Kidney (tissue), 14 donors: ENCODE data around the gene CCNK. TPM values are rescaled to one million over a fixed set of nuclear protein-coding genes. Genes with fewer than 3 reads are reported as not detected.

Experiments
- DNase-seq, 5 donors: peaks; one replicate each; pipeline ENCODE4 v3.0.0-alpha.2; 2013 to 2020
- FAIRE-seq: peaks from 2 replicates; lab custom pipeline; 2012; peaks lifted over from hg19 to GRCh38; lab: Jason Lieb, UNC
- H3K27ac ChIP-seq, 2 donors: one replicate each; pipeline ENCODE4 v1.7.0; 2013; ENCODE audit warnings: low read depth in 2 of 2, low read length in 2 of 2, inconsistent platforms in 1 of 2
- H3K27me3 ChIP-seq: one replicate; pipeline ENCODE4 v1.7.1; 2013; ENCODE audit warnings: low read length, inconsistent platforms; ENCODE audit not compliant: control insufficient read depth, insufficient read depth
- H3K36me3 ChIP-seq, 3 donors: one replicate each; pipeline versions ENCODE4 v1.7.0 to v1.7.1; 2013; ENCODE audit warnings: low read length in 3 of 3, control low read depth in 1 of 3, inconsistent platforms in 1 of 3; ENCODE audit not compliant: insufficient read depth in 3 of 3, control insufficient read depth in 2 of 3
- H3K4me1 ChIP-seq, 3 donors: one replicate each; pipeline versions ENCODE4 v1.7.0 to v1.7.1; 2013; ENCODE audit warnings: low read length in 3 of 3, inconsistent platforms in 1 of 3, low read depth in 1 of 3; ENCODE audit not compliant: control insufficient read depth in 2 of 3, insufficient read depth in 2 of 3
- H3K4me3 ChIP-seq, 3 donors: one replicate each; pipeline versions ENCODE4 v1.7.0 to v1.8.1; 2013; ENCODE audit warnings: low read length in 3 of 3, control low read depth in 1 of 3, inconsistent platforms in 1 of 3
- H3K9ac ChIP-seq, 3 donors: one replicate each; pipeline versions ENCODE4 v1.7.0 to v1.7.1; 2013; ENCODE audit warnings: low read length in 3 of 3, control low read depth in 1 of 3, inconsistent platforms in 1 of 3
- H3K9me3 ChIP-seq, 3 donors: one replicate each; pipeline versions ENCODE4 v1.7.0 to v1.7.1; 2013; ENCODE audit warnings: low read length in 3 of 3, control low read depth in 1 of 3, inconsistent platforms in 1 of 3; ENCODE audit not compliant: control insufficient read depth in 2 of 3, insufficient read depth in 1 of 3
- intact Hi-C: fragments of 100-400 bp; cut with DNase I; formaldehyde crosslinking; loops from one replicate; pipeline ENCODE4 v1.11.1; 2022
- polyA plus RNA-seq: library from polyadenylated mRNA; stranded (reverse); fragments of 350-450 nt; fragmentation: Illumina TruSeq; extraction: RNeasy Lipid Tissue Mini Kit (QIAGEN cat#74804); gene quantifications from one replicate; pipeline ENCODE4 v1.2.3, GENCODE V29; 2014; ENCODE audit warnings: low read depth, low replicate concordance; ENCODE audit not compliant: insufficient read depth
- total RNA-seq: library from RNA; stranded (reverse); fragmentation: NEBNext Ultra II Directional; extraction: Animal tissue kit (Norgen Biotek cat#: 25700); gene quantifications from one replicate; pipeline ENCODE4 v1.2.1, GENCODE V29; 2021
- TF ChIP-seq, protein P1 (sequence below): IDR thresholded peaks from 3 replicates; pipeline ENCODE4 v1.5.1; 2012; ENCODE audit warnings: mild to moderate bottlenecking, moderate library complexity, borderline replicate concordance; ENCODE audit not compliant: insufficient read depth; ENCODE audit errors: extremely low read depth
- donor health status: control.
- donor health status: control.
- donor health status: control.
- donor health status: control.
- donor health status: control.
- donor health status: DM: yes; HTN: yes; CAD: no.
- donor health status: Normal renal cell carcinoma (clear cell type).

The CCNK gene
- total and polyA plus RNA-seq, 2 donors from 2014 or later = 12.8 to 40.6 TPM

DNA sequence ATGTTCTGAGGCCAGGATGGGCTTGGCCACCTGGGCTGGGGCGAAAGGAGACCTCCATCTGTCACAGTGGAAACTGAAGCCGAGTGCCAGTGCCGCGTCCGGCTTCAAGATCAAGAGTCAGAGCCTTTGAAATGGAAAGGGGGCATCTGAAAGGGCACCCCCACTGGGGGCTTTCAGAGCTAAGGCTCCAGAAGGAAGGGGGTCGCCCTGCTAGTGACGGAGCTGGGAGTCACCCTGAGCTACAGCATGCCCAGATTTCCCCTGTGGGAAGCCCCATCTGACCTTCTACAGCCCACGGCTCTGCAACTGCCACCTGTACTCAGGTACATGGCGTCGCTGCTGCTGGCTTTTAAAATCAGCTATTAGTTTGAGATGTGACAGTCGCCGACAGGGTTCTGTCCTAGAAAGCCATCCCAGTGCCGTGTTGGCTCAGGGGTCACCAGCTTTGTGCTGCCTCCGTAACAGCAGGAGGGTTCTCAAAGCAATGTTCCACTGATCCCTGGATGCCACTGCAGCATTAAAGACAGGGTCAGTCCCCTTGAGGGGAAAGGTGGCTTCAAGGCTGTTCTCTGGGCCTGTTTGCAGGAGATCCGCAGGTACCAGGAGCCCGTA is 31.5 kb downstream of the CCNK start:
- no peaks in the 10 kb centered on the region for H3K27me3 ChIP-seq
- no peaks in the 10 kb centered on the region for H3K4me1 ChIP-seq
- H3K9ac ChIP-seq = no peak overlapping the region
- no peaks in the 10 kb centered on the region for H3K9me3 ChIP-seq
- no peak overlapping the region for H3K27ac ChIP-seq
- DNase-seq (peak in 2 of 5 donors; percentile 4 to 42), FAIRE-seq (no peak)
- TF ChIP-seq, protein P1, sequence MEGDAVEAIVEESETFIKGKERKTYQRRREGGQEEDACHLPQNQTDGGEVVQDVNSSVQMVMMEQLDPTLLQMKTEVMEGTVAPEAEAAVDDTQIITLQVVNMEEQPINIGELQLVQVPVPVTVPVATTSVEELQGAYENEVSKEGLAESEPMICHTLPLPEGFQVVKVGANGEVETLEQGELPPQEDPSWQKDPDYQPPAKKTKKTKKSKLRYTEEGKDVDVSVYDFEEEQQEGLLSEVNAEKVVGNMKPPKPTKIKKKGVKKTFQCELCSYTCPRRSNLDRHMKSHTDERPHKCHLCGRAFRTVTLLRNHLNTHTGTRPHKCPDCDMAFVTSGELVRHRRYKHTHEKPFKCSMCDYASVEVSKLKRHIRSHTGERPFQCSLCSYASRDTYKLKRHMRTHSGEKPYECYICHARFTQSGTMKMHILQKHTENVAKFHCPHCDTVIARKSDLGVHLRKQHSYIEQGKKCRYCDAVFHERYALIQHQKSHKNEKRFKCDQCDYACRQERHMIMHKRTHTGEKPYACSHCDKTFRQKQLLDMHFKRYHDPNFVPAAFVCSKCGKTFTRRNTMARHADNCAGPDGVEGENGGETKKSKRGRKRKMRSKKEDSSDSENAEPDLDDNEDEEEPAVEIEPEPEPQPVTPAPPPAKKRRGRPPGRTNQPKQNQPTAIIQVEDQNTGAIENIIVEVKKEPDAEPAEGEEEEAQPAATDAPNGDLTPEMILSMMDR = no peak
- intact Hi-C loops = no loop called here
- H3K36me3 ChIP-seq = peaks cover 2 to 17% (median 12%) of the 10 kb centered on the region in 3 donors
- H3K4me3 ChIP-seq = no peak overlapping the region

DNA sequence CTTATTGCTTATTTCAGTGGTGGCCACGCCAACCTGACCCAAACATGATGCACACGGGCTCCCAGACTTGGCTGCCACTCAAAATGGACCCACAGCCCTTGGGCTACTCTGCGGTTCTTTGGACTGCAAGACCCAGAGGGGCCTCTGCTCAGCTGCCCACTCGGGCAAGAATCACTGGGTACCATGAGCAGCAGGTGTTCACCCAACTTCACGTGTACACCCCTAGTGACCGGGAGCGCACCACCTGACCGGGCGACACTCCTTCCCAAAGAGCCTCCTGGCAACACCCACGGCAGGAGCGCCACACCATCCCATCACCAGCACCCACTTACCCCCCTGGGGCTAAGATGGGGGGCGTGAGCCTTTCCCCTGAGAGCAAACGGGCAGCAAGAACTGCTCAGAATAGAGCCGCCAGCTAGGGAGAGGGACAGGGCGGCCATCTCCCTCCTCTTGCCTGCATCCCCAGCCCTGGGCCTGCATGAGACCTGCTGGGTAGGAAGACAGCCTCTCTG is 32.0 kb downstream of the CCNK start:
- intact Hi-C loops = no loop called here
- Histone ChIP-seq H3K9ac (no peak overlapping the region), H3K27ac (no peak overlapping the region), H3K27me3 (no peaks in the 10 kb centered on the region), H3K4me1 (no peaks in the 10 kb centered on the region), H3K4me3 (no peak overlapping the region), H3K9me3 (no peaks in the 10 kb centered on the region), H3K36me3 (peaks cover 2 to 12% (median 7%) of the 10 kb centered on the region in 3 donors)
- TF ChIP-seq, protein P1 = no peak
- FAIRE-seq = no peak
- peak in 3 of 5 donors; percentile 8 to 51 (median 36) for DNase-seq

DNA sequence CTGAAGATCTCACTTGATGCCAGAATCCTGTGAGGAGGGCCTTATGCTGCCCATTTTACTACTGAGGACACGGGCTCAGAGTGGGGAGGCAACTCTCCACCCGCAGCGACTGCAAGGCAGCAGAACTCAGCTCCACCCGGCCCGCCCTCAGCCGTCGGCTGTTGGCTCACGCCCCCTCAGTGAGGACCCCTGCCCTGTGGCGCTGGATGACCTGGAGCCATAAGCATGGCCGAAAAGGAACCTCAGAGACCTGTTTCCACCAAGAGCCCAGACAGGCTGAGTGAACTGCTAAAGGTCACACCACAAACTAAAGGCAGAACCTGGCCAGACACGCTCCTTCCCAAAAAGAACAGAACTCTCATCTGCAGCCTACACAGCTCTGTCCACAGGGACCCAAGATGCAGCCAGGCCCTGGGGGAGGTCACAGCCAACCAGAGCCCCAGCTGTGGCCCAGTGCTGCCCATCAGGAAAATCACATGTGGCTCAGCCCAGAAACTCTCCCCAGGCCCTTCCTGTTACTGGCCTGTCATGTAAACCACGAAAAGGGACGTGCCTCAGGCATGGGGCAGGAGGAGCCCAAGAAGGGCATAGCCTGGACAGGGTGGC is 32.8 kb downstream of the CCNK start:
- Histone ChIP-seq H3K9ac (no peak overlapping the region), H3K36me3 (peaks cover under 1 to 7% (median under 1%) of the 10 kb centered on the region in 3 donors), H3K27me3 (no peaks in the 10 kb centered on the region), H3K27ac (no peak overlapping the region), H3K4me3 (no peak overlapping the region), H3K4me1 (no peaks in the 10 kb centered on the region), H3K9me3 (no peaks in the 10 kb centered on the region)
- TF ChIP-seq, protein P1 = no peak
- intact Hi-C loops = no loop called here
- FAIRE-seq (no peak), DNase-seq (peak in 1 of 5 donors; percentile 6)
